ENCODE data around the gene PHLDB2. TPM values are rescaled to one million over a fixed set of nuclear protein-coding genes. Genes with fewer than 3 reads are reported as not detected.

Gene PHLDB2
- total RNA-seq, 2 experiments from 2014 or later: 2.2 to 3.3 TPM

- CTCF ChIA-PET: interaction anchor here (0.6 to 1.5 kb wide), 11 partner anchors 10 to 374 kb away, joined by 3 to 10 read pairs (median 4); partner anchors contain the start of gene PHLDB2
- POLR2A ChIA-PET: interaction anchor here (0.6 to 1.9 kb wide), 9 partner anchors 10 to 374 kb away, joined by 3 to 10 read pairs (median 3); no protein-coding TSS in a partner anchor
Observed at GRCh38 chr3:111978583-111979433, 119.7 kb downstream of the PHLDB2 start, which contains the start of gene ABHD10. Gene ABHD10, plus strand, starts transcription at chr3:111979026. Its CDS starts 36 bp downstream, at chr3:111979062.

DNA sequence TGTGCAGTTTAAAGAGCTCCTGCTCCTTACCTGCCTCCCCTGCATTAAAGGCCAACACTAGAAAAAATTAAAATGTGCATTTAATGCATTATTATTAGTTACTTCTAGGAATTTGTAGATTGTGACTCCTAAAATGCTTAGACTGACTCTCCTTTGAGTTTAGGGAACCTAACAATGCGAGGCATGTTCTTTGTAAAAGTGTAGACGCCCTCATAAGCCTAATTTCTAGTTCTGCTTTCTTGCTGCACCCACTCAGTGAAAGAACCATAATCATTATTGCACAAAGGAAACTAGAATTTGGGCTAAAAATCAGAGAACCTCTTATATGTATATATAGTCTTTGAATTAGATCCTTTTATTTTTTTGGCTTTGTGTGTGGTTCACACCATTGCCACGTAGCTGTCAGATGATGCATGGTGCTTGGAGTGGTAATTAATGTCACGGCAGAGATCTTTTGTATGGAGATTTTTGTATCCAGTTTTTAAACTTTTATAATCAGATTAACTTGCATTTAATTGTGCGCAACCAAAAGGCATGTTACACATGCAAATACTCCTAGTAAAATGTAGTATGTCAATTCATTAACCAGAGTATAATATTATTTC, 120.5 kb downstream of the PHLDB2 start:
- ChIA-PET CTCF (interaction anchor here (1.0 to 1.5 kb wide), 10 partner anchors 10 to 338 kb away, joined by 3 to 10 read pairs (median 4); partner anchors contain the start of gene PHLDB2), POLR2A (interaction anchor here (0.5 to 1.9 kb wide), 9 partner anchors 10 to 388 kb away, joined by 3 to 10 read pairs (median 4); no protein-coding TSS in a partner anchor)

DNA sequence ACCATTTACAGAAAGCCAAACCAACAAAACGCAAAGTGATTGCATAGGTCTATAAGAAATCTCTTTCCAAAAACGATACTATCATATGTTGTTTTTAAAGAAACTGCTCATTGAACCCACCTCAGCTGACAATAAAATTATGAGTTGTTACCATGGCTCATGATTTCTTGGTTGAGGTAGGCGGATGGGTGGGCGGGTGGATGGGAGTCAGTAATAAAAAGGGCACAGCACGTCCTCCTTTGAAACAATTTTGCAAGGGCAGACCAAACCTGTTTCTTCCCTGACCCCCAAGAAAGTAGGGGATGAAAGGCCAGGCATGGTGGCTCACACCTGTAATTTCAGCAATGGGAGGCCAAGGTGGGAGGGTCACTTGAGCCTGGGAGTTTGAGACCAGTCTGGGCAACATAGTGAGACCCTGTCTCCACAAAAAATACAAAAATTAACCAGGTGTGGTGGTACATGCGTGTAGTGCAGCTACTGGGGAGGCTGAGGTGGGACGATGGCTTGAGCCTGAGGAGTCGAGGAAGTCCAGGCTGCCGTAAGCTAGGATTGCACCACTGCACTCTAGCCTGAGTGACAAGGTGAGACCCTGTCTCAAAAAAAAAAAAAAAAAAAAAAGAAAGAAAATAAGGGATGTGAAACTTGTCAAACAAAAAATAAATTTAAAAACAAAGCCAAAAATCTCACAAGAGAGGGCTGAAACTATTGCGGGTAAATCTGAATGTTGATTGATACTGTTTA, 121.8 kb downstream of the PHLDB2 start:
- ChIA-PET POLR2A (interaction anchor here (1.7 kb wide), 1 partner anchor 8 kb away, joined by 4 read pairs; no protein-coding TSS in a partner anchor), CTCF (interaction anchor here (0.6 to 1.3 kb wide), 4 partner anchors 8 to 428 kb away, joined by 3 to 4 read pairs (median 3); no protein-coding TSS in a partner anchor)

- ChIA-PET CTCF (no interaction called here), POLR2A (no interaction called here)
Observed at GRCh38 chr3:111981457-111981763, 122.3 kb downstream of the PHLDB2 start.

GRCh38 chr3:111984636-111985298, 125.7 kb downstream of the PHLDB2 start:
- CTCF ChIA-PET: interaction anchor here (1.1 to 1.2 kb wide), 2 partner anchors 10 to 29 kb away, joined by 4 to 5 read pairs; no protein-coding TSS in a partner anchor
- POLR2A ChIA-PET: no interaction called here

DNA sequence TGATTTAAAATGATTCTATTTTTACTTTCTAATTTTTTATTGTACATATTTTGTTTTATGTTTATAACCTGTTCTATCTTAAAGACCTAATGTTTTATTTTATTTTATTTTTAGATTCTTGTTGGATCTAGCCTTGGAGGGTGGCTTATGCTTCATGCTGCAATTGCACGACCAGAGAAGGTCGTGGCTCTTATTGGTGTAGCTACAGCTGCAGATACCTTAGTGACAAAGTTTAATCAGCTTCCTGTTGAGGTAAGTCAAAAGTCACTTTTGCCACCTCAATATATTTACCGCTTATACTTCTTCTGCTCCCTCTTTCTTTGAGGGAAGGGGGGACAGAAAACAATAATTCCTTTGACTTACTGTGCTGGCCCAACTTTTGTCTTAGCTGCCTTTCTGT, 127.7 kb downstream of the PHLDB2 start:
- CTCF ChIA-PET: interaction anchor here (0.9 to 4.0 kb wide), 2 partner anchors 15 to 26 kb away, joined by 3 to 33 read pairs; no protein-coding TSS in a partner anchor
- POLR2A ChIA-PET: no interaction called here

DNA sequence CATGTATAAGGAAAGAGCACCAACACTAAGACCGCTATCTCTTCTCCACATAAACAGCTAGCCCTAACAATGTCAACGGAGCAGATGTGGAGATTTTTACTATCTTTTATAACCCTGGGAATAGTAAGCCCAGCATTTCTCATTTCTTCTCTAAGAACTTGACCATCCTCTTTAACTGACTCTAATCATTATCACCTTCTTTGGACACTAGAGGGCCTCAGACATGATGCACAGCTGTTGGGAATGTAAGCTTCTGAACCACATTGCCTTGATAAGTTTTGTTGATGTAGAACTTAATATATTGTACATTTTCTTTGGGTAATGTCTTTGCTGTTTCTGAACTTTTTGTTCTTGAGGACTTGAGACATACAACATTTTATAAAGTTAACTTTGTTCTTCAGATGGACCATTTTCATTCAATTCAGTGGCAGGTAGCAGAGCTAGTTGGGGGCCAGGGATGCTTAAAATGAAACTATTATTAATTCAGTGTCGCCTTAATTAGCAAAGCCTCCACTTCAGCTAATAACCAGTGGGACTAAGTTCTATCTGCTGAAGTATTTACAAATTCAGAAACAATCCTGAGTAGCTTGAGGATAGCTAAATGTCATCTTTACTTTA, 130.1 kb downstream of the PHLDB2 start:
- CTCF ChIA-PET: interaction anchor here (0.8 to 4.0 kb wide), 11 partner anchors 9 to 295 kb away, joined by 3 to 33 read pairs (median 6); partner anchors contain the start of gene TAGLN3
- POLR2A ChIA-PET: interaction anchor here (0.5 to 0.9 kb wide), 2 partner anchors 9 to 96 kb away, joined by 3 to 4 read pairs; partner anchors contain the start of gene ABHD10

GRCh38 chr3:111993038-111993437, 134.0 kb downstream of the PHLDB2 start:
- POLR2A ChIA-PET: no interaction called here
- CTCF ChIA-PET: interaction anchor here (1.7 kb wide), 1 partner anchor 21 kb away, joined by 8 read pairs; no protein-coding TSS in a partner anchor

- POLR2A ChIA-PET: no interaction called here
- CTCF ChIA-PET: interaction anchor here (0.5 to 4.5 kb wide), 3 partner anchors 10 to 21 kb away, joined by 3 to 15 read pairs (median 6); no protein-coding TSS in a partner anchor
Observed at GRCh38 chr3:111998636-111999483, 139.8 kb downstream of the PHLDB2 start, which contains the start of gene TAGLN3. Gene TAGLN3, plus strand, starts transcription at chr3:111998922. Its CDS starts 501 bp downstream, at chr3:111999423.

- CTCF ChIA-PET: interaction anchor here (0.9 to 4.5 kb wide), 3 partner anchors 8 to 14 kb away, joined by 4 to 15 read pairs (median 6); no protein-coding TSS in a partner anchor
- POLR2A ChIA-PET: no interaction called here
Observed at GRCh38 chr3:111999484-112000324, 140.6 kb downstream of the PHLDB2 start.

GRCh38 chr3:112000367-112000771, 141.3 kb downstream of the PHLDB2 start:
- ChIA-PET POLR2A (no interaction called here), CTCF (interaction anchor here (0.9 to 4.7 kb wide), 3 partner anchors 9 to 13 kb away, joined by 4 to 24 read pairs (median 15); no protein-coding TSS in a partner anchor)

DNA sequence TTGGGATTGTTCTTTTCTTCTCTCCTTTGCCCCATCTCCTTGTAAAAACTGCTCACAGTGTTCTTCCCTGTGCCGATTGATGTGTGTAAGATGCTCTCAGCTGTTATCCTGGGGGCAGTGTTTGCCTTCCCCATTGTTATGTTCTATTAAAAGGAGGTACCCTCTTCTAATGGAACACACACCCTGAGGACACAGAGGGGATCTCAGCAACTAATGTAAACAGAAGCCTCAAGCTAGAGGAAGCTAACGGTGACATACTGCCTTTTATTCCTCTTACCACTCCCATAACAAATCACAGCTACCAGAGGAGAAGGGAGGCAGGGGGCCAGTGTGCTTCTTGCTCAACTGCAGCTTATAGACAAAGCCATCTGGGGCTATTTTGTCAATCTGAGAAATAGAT, 141.9 kb downstream of the PHLDB2 start:
- ChIA-PET POLR2A (no interaction called here), CTCF (interaction anchor here (4.5 to 4.7 kb wide), 2 partner anchors 12 kb away, joined by 15 to 24 read pairs; no protein-coding TSS in a partner anchor)

DNA sequence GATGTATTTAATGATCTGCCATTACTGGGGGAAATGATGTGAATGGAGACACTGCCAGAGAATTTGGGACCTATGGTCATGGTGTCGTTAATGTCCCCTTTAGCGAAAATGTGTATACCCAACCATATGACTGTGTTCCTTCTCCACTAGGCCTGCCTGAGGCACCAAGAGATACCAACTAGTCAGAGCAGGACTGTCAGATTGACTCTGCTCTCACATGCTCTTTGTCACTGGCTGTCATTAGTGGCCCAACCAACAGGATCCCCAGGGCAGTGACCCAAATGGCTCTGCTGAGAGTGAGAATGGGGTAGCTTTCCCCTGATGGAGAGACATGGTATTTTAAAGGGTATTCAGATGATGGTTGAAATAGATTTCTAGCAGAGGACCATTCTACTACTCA, 142.5 kb downstream of the PHLDB2 start:
- ChIA-PET POLR2A (no interaction called here), CTCF (interaction anchor here (1.0 to 4.7 kb wide), 3 partner anchors 12 to 15 kb away, joined by 3 to 24 read pairs (median 15); no protein-coding TSS in a partner anchor)

DNA sequence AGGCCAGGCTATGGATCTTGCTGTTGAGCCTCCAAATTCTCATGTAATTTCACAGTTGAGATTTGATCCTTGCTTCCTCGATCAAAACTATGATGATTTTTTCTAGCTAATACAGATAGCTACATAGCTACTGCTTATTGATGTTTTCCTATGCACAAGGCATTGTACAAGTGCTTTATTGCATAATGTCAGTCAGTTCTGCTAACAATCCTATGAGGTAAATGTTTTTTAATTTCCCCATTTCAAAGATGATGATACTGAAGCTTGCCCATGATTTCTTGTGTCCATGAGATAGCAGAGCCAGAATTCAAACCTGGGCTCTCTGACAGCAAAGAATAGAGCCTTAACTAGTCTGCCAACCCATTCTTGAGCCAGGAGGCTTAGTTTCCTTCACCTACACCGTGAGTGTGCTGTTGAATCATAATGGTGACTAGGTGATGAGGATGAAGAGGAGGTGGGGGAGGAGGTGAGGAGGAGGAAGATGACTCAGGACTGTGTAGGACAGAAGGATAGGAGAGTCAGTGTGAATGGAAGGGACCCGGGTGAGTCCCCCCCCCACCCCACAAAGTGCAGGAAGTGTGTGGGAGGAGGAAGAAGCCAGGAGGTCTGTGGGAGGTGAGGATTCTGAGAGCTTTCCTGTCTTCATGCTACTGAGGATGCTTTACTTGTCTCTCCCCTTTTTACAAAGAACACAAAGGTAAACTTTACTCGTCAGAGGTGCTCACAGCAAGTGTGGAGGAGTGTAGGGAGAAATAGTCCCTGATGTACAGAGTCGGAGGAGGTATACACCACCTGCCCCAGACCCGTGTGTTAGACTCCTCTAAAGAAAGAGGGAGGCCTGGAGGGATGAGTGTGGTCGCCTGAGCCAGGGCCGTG, 143.3 kb downstream of the PHLDB2 start:
- CTCF ChIA-PET: interaction anchor here (1.0 to 4.7 kb wide), 4 partner anchors 8 to 16 kb away, joined by 3 to 24 read pairs (median 10); no protein-coding TSS in a partner anchor
- POLR2A ChIA-PET: interaction anchor here (0.6 to 1.6 kb wide), 2 partner anchors 23 to 411 kb away, joined by 10 to 18 read pairs; partner anchors contain the start of gene ABHD10
